Inferior parietal cortex (tissue), 1 donor: ENCODE results near the gene GHRHR.

ENCODE experiments used
- DNase-seq: peaks from one replicate; pipeline ENCODE4 v3.0.0-alpha.2; 2016; ENCODE audit errors: extremely low spot score

The GHRHR gene

DNA sequence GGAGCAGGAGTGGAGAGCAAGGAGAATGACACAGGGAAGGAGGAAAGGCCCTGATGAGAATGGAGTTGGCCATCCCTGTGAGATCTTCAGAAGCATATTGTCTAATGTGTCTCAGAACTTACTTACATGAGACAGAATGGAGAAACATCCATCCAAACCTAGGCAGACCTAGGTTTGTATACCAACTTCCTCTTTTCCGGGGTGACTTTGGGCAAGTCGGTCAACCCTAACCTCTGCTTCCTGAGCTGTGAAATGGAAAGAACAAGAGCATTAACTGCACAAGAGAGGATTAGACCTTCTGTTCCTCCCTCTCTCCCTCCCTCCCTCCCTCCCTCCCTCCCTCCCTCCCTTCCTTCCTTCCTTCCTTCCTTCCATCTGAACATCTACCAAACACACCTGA, 4.5 kb downstream of the GHRHR start:
- no peak for DNase-seq

DNA sequence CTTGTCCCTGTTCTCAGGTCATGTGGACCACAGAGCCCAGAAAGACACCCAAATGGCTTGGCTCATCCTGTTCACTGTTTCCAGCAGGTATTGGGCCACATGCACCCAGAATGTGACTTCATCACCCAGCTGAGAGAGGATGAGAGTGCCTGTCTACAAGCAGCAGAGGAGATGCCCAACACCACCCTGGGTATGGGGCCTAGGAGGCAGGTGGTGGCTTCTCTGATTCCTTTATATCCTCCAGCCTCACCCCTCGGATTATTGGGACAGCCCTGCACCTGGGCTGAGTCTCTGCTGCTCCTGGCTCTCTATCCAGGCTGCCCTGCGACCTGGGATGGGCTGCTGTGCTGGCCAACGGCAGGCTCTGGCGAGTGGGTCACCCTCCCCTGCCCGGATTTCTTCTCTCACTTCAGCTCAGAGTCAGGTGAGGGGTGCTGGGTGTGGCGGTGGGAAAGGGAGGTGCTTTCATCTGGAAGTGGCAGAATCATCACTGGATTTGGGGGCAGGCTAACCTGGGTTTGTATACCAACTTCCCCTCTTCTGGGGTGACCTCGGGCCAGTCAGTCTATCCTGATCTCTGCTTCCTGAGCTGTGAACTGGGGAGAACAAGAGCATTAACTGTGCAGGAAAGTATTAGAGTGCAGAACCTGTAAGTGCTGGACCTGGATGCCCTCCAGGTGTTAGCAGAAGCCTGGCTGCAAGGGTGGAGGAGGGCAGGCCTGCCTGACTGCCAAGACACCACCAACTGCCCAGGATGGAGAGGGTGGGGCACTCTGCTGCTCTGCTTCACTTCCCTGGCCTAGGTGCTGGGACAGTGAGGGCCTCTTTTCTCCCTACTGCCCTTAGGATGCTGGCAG, 5.2 kb downstream of the GHRHR start:
- DNase-seq: no peak

- no peak for DNase-seq
These were observed 5.8 kb downstream of the GHRHR start for GRCh38 chr7:30969604-30969970.

DNA sequence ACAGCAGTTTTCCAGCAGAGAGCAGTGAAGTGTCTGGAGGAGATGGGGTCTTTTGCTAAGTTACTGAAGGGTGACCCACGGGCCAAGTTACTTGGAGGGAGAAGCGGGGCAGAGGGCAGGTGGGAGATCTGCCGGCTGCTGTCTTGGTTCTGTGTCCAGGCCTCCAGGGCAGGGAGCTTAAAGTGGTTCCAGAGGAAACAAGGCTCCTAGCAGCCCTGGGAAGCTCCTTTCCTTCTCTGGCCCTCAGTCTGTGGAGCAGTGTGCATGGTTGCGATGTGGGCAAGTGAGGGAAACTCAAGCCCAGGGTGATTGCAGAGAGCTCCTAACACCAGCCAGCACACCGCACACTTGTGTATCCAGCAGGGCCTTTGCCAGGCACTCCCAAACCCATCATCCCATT, 6.3 kb downstream of the GHRHR start:
- DNase-seq: no peak

DNA sequence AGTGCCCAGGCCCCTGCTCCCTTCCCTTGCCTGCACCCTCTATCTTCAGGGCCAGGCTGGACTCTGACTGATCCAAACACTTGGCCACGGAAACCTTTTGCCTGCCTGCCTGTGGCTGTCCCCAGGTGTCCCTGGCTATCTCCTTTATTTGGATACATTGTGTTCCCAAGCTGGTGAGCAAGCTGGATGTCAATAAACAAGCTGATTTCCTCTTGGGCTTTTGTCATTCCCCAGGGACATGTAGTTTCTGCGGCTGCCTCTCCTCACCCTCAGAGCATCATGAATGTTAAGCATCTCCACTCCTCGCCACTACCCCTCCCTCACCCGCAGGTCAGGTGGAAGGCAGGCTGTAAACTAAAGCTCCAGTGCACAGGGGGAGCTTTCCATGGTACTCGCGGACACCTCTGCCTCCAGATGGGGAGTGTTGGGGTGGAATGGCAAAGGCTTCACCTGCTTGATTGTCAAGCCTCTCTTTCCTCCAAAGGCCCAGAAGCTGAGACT, 6.9 kb downstream of the GHRHR start:
- no peak for DNase-seq

DNA sequence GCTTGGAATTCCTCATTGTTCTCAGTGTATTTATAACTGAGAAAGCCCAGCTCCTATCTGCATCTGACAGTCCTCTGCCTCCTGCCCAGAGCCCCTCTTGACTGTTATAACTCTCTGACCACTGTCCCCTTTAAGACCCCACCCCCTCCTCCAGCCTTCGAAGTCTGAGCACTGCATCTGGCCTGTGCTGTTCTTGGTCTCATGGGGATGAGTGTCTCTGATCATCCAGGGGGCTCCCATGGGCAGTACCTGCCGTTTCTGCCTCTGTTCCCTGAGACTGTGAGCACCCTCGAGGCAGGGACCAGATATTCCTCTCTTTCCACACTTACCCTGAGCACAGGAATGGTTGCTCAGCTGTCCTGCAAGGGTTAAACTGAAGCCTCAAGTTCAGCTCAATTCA, 7.7 kb downstream of the GHRHR start:
- no peak for DNase-seq

DNA sequence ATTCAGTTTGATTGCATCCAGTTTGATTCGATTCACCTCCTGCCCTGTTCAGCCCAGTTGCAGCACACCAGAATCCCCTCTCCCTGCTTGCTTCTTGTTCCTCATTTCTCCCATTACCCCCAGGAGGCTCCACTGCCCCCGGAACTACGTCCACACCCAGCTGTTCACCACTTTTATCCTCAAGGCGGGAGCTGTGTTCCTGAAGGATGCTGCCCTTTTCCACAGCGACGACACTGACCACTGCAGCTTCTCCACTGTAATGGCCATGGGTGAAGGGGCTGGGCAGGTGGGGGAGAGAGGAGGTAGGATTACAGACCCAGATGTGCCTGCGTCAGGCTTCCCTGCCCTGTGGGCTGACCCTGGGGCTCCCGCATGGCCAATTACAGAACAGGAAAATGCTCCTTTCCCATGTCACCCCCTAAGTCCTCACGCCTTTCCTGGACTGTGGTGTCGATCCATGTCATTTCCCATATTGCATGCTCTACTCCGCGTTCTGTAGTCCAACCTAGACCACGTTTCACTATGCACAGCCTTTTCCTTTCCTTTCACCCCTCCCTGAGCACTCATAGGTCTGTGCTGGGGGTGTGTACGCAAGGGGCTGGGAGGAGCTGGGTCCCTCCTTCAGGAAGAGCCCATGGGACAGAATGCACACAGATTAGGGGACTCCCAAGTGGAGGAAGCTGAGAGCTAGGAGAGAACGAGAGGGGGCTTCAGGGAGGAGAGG, 8.2 kb downstream of the GHRHR start:
- DNase-seq: no peak

- no peak for DNase-seq
These were observed 9.5 kb downstream of the GHRHR start for GRCh38 chr7:30973292-30973691.

DNA sequence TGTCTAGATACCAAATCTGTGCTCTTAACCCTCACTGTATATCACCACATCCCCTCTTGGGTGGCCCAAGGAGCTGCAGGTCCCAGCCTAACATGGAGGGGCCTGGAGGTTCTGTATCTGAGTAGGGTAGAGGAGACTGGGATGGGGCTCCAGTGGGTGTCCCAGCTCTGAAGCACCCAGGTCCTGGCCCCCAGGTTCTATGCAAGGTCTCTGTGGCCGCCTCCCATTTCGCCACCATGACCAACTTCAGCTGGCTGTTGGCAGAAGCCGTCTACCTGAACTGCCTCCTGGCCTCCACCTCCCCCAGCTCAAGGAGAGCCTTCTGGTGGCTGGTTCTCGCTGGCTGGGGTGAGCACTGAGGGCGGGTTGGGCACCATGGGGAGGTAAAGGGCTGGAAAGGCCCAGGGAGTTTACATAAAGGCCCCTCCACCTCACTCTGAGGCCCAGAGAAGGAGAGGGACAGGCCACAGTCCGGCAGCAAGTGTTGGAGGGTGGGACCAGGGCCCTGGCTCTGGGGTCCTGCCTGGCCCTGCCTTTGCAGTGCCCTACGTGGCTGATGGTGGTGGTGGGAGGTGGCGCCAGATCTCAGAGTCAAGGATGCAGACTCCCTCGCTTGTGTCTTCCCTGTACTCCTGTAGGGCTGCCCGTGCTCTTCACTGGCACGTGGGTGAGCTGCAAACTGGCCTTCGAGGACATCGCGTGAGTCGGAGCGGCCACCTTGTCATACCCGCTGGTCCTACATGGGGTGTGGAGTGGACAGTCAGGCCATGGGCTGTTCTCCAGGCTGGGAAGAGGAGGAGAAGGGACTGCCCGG, 10.2 kb downstream of the GHRHR start:
- no peak for DNase-seq

- no peak for DNase-seq
These were observed 11.0 kb downstream of the GHRHR start for GRCh38 chr7:30974605-30975255.

DNA sequence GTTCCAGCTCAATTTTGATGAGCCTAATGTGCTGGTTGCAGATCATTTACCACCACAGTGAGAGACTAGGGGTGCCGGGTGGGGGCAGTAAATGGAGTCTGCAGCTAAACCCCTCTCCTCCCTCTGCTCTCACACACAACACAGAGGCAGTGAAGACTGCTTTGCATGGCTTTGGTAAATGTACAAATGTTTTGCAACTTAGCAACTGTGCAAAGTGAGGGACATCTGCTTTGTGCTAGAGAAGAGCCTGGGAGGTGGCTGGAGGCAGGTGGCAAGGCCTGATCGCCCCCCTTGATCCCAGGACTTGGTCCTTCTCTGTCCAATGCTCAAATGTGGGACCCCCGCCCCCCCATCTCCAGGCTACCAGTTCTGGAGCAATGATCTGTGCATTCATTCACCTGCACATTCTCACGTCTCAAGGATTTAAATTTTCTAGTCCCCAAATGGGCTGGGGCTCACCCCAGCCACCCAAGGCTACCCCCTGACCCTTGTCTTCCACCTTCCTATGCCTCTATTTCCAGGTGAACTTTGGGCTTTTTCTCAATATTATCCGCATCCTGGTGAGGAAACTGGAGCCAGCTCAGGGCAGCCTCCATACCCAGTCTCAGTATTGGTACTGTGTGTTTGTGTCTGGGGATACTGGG, 11.6 kb downstream of the GHRHR start:
- no peak for DNase-seq

GRCh38 chr7:30976381-30976780, 12.6 kb downstream of the GHRHR start:
- DNase-seq: no peak

GRCh38 chr7:30977222-30977621, 13.5 kb downstream of the GHRHR start:
- DNase-seq: no peak

GRCh38 chr7:30977896-30978564, 14.3 kb downstream of the GHRHR start:
- DNase-seq: no peak

DNA sequence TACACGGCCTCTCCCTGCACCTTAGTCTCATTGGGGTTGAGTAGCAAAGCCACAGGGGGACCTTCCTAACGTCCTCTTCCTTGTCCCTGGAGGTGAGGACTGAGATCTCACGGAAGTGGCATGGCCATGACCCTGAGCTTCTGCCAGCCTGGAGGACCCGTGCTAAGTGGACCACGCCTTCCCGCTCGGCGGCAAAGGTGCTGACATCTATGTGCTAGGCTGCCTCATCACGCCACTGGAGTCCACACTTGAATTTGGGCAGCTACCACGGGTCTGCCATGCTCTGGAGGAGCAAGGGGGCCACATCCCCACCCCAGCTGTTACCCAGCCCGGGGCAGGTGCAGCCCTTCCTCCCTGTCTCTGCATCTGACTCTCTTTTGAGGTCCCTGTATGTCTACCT, 15.3 kb downstream of the GHRHR start:
- no peak for DNase-seq

DNA sequence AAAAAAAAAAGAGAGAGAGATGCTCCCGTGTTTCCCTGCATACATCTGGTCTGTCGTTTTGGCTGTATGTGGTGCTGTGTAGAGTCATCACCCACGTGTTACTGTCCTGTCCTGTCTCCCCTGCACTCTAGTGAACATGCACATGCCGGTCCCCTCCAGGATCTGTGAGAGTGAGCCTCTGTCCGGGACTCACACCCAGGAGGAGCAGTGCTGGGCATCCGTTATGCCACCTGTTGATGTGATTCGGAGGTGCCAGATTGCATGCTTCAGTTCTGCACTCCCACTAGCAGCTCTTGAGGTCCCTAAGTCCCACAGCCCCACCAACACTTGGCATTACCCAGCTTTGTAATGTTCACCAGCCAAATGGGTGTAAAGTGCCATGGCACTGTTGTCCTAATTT, 16.4 kb downstream of the GHRHR start:
- DNase-seq: no peak

DNA sequence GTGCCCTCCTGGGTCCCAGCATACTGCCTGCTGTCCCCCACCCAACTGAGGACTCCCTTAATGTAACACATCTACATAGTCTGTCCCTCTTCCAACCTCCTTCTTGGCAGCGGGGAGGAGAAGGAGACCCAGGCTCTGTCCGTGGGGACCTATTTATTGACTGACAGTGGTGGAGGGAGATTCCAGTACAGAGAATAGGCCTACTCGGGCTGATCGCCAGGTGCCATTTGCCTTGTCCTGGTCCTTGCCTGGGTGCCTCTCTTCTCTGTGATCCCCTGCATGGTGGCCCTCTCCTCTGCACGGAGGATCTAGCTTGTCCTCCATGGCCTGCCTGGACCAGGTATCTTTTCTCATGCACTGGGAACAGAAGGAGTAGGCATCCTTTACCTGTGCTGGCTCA, 17.0 kb downstream of the GHRHR start:
- no peak for DNase-seq

GRCh38 chr7:30983042-30983913, 19.5 kb downstream of the GHRHR start:
- peak; percentile 93 for DNase-seq

DNA sequence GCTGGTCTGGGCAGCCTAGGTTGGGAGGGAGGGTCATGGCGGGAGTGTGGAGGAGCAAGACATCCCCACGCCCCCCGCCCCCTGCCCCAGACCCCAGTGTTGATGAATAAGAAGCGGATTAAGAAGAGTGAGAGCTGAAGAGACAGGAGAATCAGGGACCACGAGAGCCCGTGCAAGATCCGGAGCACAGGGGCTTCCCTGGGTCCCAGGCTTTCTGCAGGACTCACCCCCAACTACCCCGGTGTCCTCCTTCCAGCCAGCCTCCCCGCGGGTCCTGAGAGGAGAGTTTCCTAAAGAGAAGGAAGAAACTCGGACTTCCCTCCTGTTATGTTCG, 20.1 kb downstream of the GHRHR start:
- no peak for DNase-seq
